ENCODE results near the gene ZNF839.
"Not testable (repeated sequence)": the region's sequence is repeated elsewhere in the genome, so short reads cannot be mapped to it uniquely, and the experiment has no call there.

ZNF839 gene

GRCh38 chr14:102314242-102315011 lies 5.1 kb upstream of the ZNF839 start:
- peak; percentile 97 for DNase-seq

GRCh38 chr14:102315121-102315520 lies 4.4 kb upstream of the ZNF839 start:
- DNase-seq = no peak

GRCh38 chr14:102316338-102316742 lies 3.2 kb upstream of the ZNF839 start:
- DNase-seq = no peak

GRCh38 chr14:102316743-102317563 lies 2.6 kb upstream of the ZNF839 start:
- DNase-seq = peak; percentile 98

GRCh38 chr14:102317564-102318248 lies 1.8 kb upstream of the ZNF839 start:
- DNase-seq = peak; percentile 24

GRCh38 chr14:102318781-102319276 lies 717 bp upstream of the ZNF839 start:
- DNase-seq = no peak

- DNase-seq = peak; percentile 77
These were observed 601 bp downstream of the ZNF839 start for GRCh38 chr14:102320033-102320660.

- no peak for DNase-seq
These were observed 1.3 kb downstream of the ZNF839 start for GRCh38 chr14:102320671-102321455.

- no peak for DNase-seq
These were observed 2.2 kb downstream of the ZNF839 start for GRCh38 chr14:102321456-102322422.

- peak; percentile 31 for DNase-seq
These were observed 3.6 kb downstream of the ZNF839 start for GRCh38 chr14:102323102-102323501.

GRCh38 chr14:102325791-102326345 lies 6.3 kb downstream of the ZNF839 start:
- no peak for DNase-seq

GRCh38 chr14:102326583-102326982 lies 7.0 kb downstream of the ZNF839 start:
- DNase-seq = no peak

- not testable (repeated sequence) for DNase-seq
These were observed 9.8 kb downstream of the ZNF839 start for GRCh38 chr14:102329381-102329780.

- DNase-seq = no peak
These were observed 11.3 kb downstream of the ZNF839 start for GRCh38 chr14:102330806-102331205.

- no peak for DNase-seq
These were observed 13.8 kb downstream of the ZNF839 start for GRCh38 chr14:102333390-102333789.

GRCh38 chr14:102333795-102334705 lies 14.5 kb downstream of the ZNF839 start:
- DNase-seq = no peak

- no peak for DNase-seq
These were observed 15.6 kb downstream of the ZNF839 start for GRCh38 chr14:102335163-102335562.

GRCh38 chr14:102338724-102339123 lies 19.2 kb downstream of the ZNF839 start:
- no peak for DNase-seq

GRCh38 chr14:102341566-102341965 lies 22.0 kb downstream of the ZNF839 start:
- no peak for DNase-seq

All from retina (tissue), 1 donor.